Astrocyte (in vitro differentiated cells and primary cell): ENCODE measurements around the gene VGLL3.

ENCODE experiments used
- EZH2 ChIP-seq: IDR thresholded peaks from 2 replicates; pipeline ENCODE4 v1.6.1; 2012; ENCODE audit warnings: mild to moderate bottlenecking, low read length, inconsistent platforms; ENCODE audit not compliant: insufficient read depth
- TF ChIP-seq, protein P1 (sequence below): IDR thresholded peaks from 2 replicates; pipeline ENCODE4 v1.5.1; 2011; ENCODE audit warnings: low read depth, mild to moderate bottlenecking, inconsistent platforms, low read length, moderate library complexity; ENCODE audit not compliant: insufficient read depth

DNA sequence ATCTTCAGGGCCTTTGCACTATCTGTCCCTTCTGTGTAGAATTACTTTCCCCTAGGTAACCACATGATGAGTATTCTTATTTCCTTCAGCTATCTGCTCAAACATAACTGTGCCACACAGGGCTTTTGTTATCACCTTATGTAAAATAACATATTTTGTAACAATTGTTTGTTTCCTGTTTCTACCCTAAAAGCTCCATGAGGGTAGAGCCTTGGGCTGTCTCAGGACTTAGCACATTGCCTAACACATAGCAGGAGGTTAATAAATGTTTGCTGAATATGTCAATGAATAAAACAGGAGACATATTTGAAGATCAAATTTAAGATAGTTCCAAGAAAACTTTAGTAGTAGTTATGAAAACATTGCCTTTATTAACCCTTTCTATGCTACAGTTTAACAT is 14.7 kb downstream of the VGLL3 start:
- TF ChIP-seq, protein P1, sequence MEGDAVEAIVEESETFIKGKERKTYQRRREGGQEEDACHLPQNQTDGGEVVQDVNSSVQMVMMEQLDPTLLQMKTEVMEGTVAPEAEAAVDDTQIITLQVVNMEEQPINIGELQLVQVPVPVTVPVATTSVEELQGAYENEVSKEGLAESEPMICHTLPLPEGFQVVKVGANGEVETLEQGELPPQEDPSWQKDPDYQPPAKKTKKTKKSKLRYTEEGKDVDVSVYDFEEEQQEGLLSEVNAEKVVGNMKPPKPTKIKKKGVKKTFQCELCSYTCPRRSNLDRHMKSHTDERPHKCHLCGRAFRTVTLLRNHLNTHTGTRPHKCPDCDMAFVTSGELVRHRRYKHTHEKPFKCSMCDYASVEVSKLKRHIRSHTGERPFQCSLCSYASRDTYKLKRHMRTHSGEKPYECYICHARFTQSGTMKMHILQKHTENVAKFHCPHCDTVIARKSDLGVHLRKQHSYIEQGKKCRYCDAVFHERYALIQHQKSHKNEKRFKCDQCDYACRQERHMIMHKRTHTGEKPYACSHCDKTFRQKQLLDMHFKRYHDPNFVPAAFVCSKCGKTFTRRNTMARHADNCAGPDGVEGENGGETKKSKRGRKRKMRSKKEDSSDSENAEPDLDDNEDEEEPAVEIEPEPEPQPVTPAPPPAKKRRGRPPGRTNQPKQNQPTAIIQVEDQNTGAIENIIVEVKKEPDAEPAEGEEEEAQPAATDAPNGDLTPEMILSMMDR = no peak
- TF ChIP-seq EZH2 = no peak
